ENCODE results near the gene ATG2B. TPM values are rescaled to one million over a fixed set of nuclear protein-coding genes. Genes with fewer than 3 reads are reported as not detected.

ATG2B gene
- total and polyA plus RNA-seq, 10 donors: 2.9 to 38.2 (median 29.8) TPM

DNA sequence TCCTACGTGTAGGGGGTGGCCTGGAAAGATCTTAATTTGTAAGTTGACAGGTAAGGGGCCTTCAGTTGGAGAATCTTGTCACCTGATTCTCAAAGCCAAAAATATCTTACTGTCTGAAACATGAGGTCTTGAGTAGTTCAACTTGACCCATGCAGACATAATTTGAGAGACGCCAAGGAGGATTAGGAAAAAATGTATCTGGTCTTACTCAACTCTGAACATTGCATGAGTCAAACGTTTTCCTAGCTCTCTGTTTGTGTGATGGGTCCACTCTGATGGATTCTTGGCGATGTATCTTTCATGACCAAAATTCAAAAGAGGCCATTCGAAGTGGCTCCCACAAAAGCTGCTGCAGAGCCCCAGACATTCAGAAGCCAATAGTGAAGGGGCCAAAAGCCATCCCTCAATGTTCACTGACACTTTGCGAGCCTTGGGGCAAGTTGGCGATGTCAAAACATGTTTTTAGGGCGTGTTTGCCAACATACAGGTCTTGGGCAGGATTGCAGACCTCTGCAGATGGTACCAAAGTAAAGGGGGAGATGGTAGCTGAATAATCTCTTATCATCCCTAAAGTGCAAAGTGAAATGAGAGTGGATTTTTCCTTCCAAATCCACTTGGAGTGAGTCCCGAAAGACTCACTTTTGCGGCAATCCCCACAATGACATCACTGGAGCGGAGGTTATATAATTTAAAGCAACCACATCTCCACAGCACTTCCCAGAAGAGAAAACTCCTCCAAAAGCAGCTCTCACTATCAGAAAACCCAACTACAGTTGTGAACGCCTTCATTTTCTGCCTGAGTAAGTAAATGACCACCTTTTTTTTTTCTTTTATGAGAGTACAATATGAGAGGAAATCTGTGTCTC, 107.4 kb downstream of the ATG2B start, which contains the start of gene BDKRB1:
Gene BDKRB1, plus strand, starts transcription at position 710 of the 866 bp plus-strand sequence. CDS start 7,473 bp downstream, outside the sequence.
- Histone ChIP-seq H3K4me3 (no peak within 1 kb of the TSS), H3K27ac (no peak within 1 kb of the TSS), H3K36me3 (no peaks in the 10 kb centered on the region), H3K27me3 (replicated peaks in 1 of 7) (peaks cover 0 to 53% (median 0%) of the 10 kb centered on the region in 7 donors), H3K4me1 (no peaks in the 10 kb centered on the region), H3K9me3 (no peaks in the 10 kb centered on the region)
- TF ChIP-seq CTCF (IDR thresholded peaks at IDR 0.05 in 8 of 11, conservative IDR thresholded peaks at IDR 0.05 in 3 of 11): no peak
- no peak for TF ChIP-seq POLR2A (IDR thresholded peaks at IDR 0.05)
- TF ChIP-seq POLR2AphosphoS5 (IDR thresholded peaks at IDR 0.05): no peak
- DNase-seq: no peak
- 64 to 80% (median 74%) methylated on average over 12 of the region's 12 CpGs for WGBS, 5 donors
- intact Hi-C loops (cut with DNase I; ENCODE audit: low total_unique reads): no loop called here

DNA sequence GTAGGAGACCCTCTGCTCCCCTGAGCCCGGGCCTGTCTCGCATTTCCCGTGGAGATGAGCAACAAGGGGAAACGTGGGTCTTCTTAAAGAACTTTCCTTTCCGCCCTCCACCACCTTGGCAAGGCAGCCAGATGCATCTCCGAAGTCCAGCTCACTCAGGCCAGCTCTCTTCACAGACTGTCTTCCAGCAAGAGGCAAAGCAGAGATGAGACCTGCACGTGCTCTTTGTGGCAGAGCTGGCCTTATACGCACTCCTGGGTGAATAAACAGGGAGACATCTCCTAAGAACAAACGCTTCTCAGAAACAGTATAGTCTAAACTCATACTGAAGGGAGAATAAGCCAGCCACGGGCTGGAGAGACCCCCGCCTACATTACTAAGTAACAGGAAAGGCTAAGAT, 108.5 kb downstream of the ATG2B start:
- H3K36me3 ChIP-seq: no peaks in the 10 kb centered on the region
- DNase-seq: no peak
- H3K4me3 ChIP-seq: no peak overlapping the region
- TF ChIP-seq CTCF (IDR thresholded peaks at IDR 0.05 in 8 of 11, conservative IDR thresholded peaks at IDR 0.05 in 3 of 11) (no peak), POLR2AphosphoS5 (IDR thresholded peaks at IDR 0.05) (no peak), POLR2A (IDR thresholded peaks at IDR 0.05) (no peak)
- 76 to 87% (median 81%) methylated on average over 11 of the region's 11 CpGs for WGBS, 5 donors
- H3K27ac ChIP-seq: no peak overlapping the region
- peaks cover 0 to 54% (median 0%) of the 10 kb centered on the region in 7 donors for H3K27me3 ChIP-seq (replicated peaks in 1 of 7)
- H3K9me3 ChIP-seq: no peaks in the 10 kb centered on the region
- intact Hi-C loops (cut with DNase I; ENCODE audit: low total_unique reads): no loop called here
- no peaks in the 10 kb centered on the region for H3K4me1 ChIP-seq

DNA sequence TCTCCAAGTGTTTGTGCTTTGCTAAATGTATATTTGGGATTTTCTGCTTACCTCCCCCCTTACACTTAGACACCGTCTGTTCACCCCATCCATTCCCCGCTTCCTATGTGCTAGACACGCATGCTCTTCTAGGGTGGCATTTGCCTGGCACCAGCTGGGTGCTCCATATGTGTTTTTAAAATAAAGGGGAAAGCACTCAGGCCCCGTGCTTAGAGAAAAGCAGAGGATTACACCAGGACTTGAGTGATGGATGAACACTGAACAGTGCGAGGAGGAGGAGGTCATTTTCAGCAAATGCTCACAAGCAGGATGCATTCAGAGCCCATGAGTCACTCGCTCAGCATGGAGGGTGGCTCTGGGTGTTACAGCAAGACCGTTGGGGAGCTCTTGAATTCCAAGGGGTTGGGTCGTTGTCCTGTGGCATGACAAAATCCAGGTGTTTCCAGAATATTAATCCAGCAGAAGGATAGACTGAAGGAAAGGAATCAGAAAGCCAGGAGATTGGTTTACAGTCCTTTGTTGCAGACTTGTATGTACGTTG, 110.1 kb downstream of the ATG2B start:
- no peaks in the 10 kb centered on the region for H3K36me3 ChIP-seq
- no peak overlapping the region for H3K4me3 ChIP-seq
- peak overlapping the region in 1 of 8 donors; percentile 27 for H3K27ac ChIP-seq
- H3K4me1 ChIP-seq: no peaks in the 10 kb centered on the region
- H3K9me3 ChIP-seq: no peaks in the 10 kb centered on the region
- H3K27me3 ChIP-seq (replicated peaks in 1 of 7): peaks cover 0 to 54% (median 0%) of the 10 kb centered on the region in 7 donors
- TF ChIP-seq POLR2AphosphoS5 (IDR thresholded peaks at IDR 0.05): peak in 1 of 3 donors; percentile 15
- TF ChIP-seq POLR2A (IDR thresholded peaks at IDR 0.05): no peak
- WGBS, 5 donors: 69 to 81% (median 74%) methylated on average over 9 of the region's 9 CpGs
- intact Hi-C loops (cut with DNase I; ENCODE audit: low total_unique reads): no loop called here
- DNase-seq: no peak

- Histone ChIP-seq H3K27ac (peak overlapping the region in 1 of 8 donors; percentile 27), H3K27me3 (replicated peaks in 1 of 7) (peaks cover 0 to 55% (median 0%) of the 10 kb centered on the region in 7 donors), H3K4me1 (no peaks in the 10 kb centered on the region), H3K36me3 (no peaks in the 10 kb centered on the region), H3K9me3 (no peaks in the 10 kb centered on the region), H3K4me3 (no peak overlapping the region)
- no peak for TF ChIP-seq POLR2A (IDR thresholded peaks at IDR 0.05)
- TF ChIP-seq POLR2AphosphoS5 (IDR thresholded peaks at IDR 0.05): no peak
- TF ChIP-seq CTCF (IDR thresholded peaks at IDR 0.05 in 8 of 11, conservative IDR thresholded peaks at IDR 0.05 in 3 of 11): no peak
- 82 to 92% (median 90%) methylated on average over 15 to 19 of the region's 19 CpGs for WGBS, 5 donors
- no peak for DNase-seq
- intact Hi-C loops (cut with DNase I; ENCODE audit: low total_unique reads): no loop called here
Measured at GRCh38 chr14:96252323-96252998, 110.7 kb downstream of the ATG2B start.

Data from spleen (tissue), 11 donors.